Neural cell (in vitro differentiated cells): ENCODE results near the gene NXF1. TPM values are rescaled to one million over a fixed set of nuclear protein-coding genes. Genes with fewer than 3 reads are reported as not detected.
"Not testable (repeated sequence)": the region's sequence is repeated elsewhere in the genome, so short reads cannot be mapped to it uniquely, and the experiment has no call there.

Experiments used
- H2AFZ ChIP-seq: fragments of 200-600, 300-800 bp; sonication (generic), shearing (Covaris generic); 2 replicates; pipeline ENCODE4 v1.6.0; 2014; ENCODE audit warnings: low read depth, mild to moderate bottlenecking, antibody characterized with exemption, low read length, moderate library complexity
- H3F3A ChIP-seq: fragments of 200-600 bp; shearing (Covaris generic); 2 replicates; pipeline ENCODE4 v1.6.1; 2016; ENCODE audit warnings: mild to moderate bottlenecking, moderate library complexity, mixed read lengths, antibody characterized with exemption, low read length; ENCODE audit not compliant: insufficient read depth, poor library complexity, severe bottlenecking
- H3K27ac ChIP-seq: fragments of 200-600, 300-800 bp; sonication (generic), shearing (Covaris generic); 2 replicates; pipeline ENCODE4 v1.5.1; 2014; ENCODE audit warnings: mild to moderate bottlenecking, low read length, moderate library complexity
- H3K27me3 ChIP-seq: fragments of 300-800, 200-600 bp; sonication (generic), shearing (Covaris generic); 2 replicates; pipeline ENCODE4 v1.6.0; 2014; ENCODE audit warnings: mild to moderate bottlenecking, low read depth, low read length, moderate library complexity; ENCODE audit not compliant: insufficient read depth
- H3K36me3 ChIP-seq: fragments of 300-800, 200-600 bp; sonication (generic), shearing (Covaris generic); 2 replicates; pipeline ENCODE4 v1.5.1; 2014; ENCODE audit warnings: mild to moderate bottlenecking, antibody characterized with exemption, low read length, moderate library complexity; ENCODE audit not compliant: insufficient read depth
- H3K4me2 ChIP-seq: fragments of 300-800, 200-600 bp; sonication (generic), shearing (Covaris generic); 2 replicates; pipeline ENCODE4 v1.6.0; 2014; ENCODE audit warnings: mild to moderate bottlenecking, low read length
- H3K4me3 ChIP-seq: fragments of 300-800, 200-600 bp; sonication (generic), shearing (Covaris generic); 2 replicates; pipeline ENCODE4 v1.5.1; 2014; ENCODE audit warnings: mild to moderate bottlenecking, low read length, moderate library complexity
- H3K79me2 ChIP-seq: fragments of 200-600 bp; shearing (Covaris generic); replicated peaks from 2 replicates; pipeline ENCODE4 v1.6.0; 2014; ENCODE audit warnings: mild to moderate bottlenecking, low read length, moderate library complexity; ENCODE audit not compliant: insufficient read depth
- H3K9ac ChIP-seq: fragments of 300-800, 200-600 bp; sonication (generic), shearing (Covaris generic); 2 replicates; pipeline ENCODE4 v1.6.1; 2016; ENCODE audit warnings: mild to moderate bottlenecking, low read length, mixed read lengths
- H3K9me2 ChIP-seq: fragments of 200-600 bp; shearing (Covaris generic); 2 replicates; pipeline ENCODE4 v1.6.1; 2016; ENCODE audit warnings: mild to moderate bottlenecking, low read length, mixed read lengths; ENCODE audit not compliant: insufficient read depth
- H3K9me3 ChIP-seq: fragments of 200-600, 300-800 bp; sonication (generic), shearing (Covaris generic); 2 replicates; pipeline ENCODE4 v1.6.1; 2016; ENCODE audit warnings: mild to moderate bottlenecking, mixed run types, low read length, moderate library complexity, mixed read lengths
- H4K20me1 ChIP-seq: fragments of 200-600 bp; shearing (Covaris generic); 2 replicates; pipeline ENCODE4 v1.6.1; 2016; ENCODE audit warnings: mild to moderate bottlenecking, mixed run types; ENCODE audit not compliant: insufficient read depth
- CTCF ChIP-seq: fragments of 450-650 bp; IDR thresholded peaks from 2 replicates; pipeline ENCODE4 v1.5.1; 2014; ENCODE audit warnings: antibody characterized with exemption, mild to moderate bottlenecking, moderate library complexity; ENCODE audit not compliant: poor library complexity, severe bottlenecking
- EP300 ChIP-seq: fragments of 450-650 bp; conservative IDR thresholded peaks from 2 replicates; pipeline ENCODE4 v1.6.1; 2014; ENCODE audit warnings: antibody characterized with exemption, mild to moderate bottlenecking, moderate library complexity; ENCODE audit not compliant: poor library complexity, severe bottlenecking
- EZH2 ChIP-seq: fragments of 200-600, 300-800 bp; shearing (Covaris generic), sonication (generic); IDR thresholded peaks from 2 replicates; pipeline ENCODE4 v1.6.1; 2014; ENCODE audit warnings: antibody characterized with exemption, low read length, borderline replicate concordance, mild to moderate bottlenecking; ENCODE audit not compliant: insufficient read depth, poor library complexity, severe bottlenecking
- MXI1 ChIP-seq: fragments of 450-650 bp; conservative IDR thresholded peaks from 2 replicates; pipeline ENCODE4 v1.6.1; 2014; ENCODE audit warnings: antibody characterized with exemption, mild to moderate bottlenecking; ENCODE audit not compliant: poor library complexity, severe bottlenecking
- POLR2AphosphoS5 ChIP-seq: IDR thresholded peaks from 2 replicates; pipeline ENCODE4 v1.6.1; 2012
- RAD21 ChIP-seq: fragments of 450-650 bp; conservative IDR thresholded peaks from 2 replicates; pipeline ENCODE4 v1.6.1; 2014; ENCODE audit warnings: antibody characterized with exemption, mild to moderate bottlenecking, moderate library complexity
- SMC3 ChIP-seq: fragments of 450-650 bp; conservative IDR thresholded peaks from 2 replicates; pipeline ENCODE4 v1.6.1; 2014; ENCODE audit warnings: antibody characterized with exemption, mild to moderate bottlenecking, moderate library complexity; ENCODE audit not compliant: poor library complexity
- polyA plus RNA-seq: library from polyadenylated mRNA; depleted of rRNA; stranded (reverse); fragments of >200 nt; gene quantifications from 2 replicates; pipeline ENCODE4 v1.2.3, GENCODE V29; 2014

The NXF1 gene
- polyA plus RNA-seq, 1 donor from 2014 or later = 26.0 TPM

DNA sequence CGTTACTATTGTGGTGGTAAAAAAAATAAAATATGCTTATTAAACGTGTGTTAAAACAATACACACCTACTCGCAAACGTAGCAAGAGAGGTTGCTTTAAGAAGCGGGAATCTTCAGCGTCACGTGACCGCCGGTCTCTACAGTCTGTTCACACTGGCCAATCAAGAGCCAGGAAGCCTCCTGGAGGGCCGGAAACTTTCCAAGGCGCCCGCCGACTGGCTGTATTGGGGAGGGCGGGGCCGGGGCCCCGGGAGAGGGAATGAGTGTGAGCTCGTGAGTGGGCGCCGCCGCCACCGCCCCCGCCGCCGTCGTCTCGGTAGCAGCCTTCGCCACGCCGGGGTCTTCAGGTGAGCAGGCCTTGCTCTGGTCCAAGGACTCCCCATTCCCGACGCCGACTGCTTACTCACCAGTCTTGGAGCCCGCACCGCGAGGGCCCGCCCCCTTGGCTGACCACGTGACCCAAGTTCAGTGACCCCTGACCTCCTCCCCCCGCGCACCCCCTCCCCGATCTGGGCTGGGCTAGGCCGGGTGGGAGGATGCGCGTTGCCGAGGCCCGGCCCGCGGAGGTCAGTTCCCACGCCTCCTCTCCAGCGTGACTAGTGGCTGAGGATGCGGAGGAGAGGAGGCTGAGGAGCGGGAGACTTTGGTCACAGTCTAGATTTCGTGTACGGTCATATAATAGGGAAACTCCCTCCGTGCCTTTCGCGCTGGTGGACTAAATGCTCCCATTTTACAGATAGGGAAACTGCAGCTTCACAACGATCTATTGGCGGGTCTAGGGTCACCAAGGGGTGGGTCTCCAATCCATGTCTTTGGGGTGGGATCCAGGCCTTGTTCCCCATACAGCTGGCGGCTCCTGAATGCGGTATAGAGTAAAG lies 33.9 kb downstream of the NXF1 start, which contains the start of gene TAF6L:
Gene TAF6L (plus strand): TSS at position 253 of the 878 bp plus-strand sequence. CDS start 4,388 bp downstream, outside the sequence.
- peak within 1 kb of the TSS; percentile 87 for H3K4me3 ChIP-seq
- no peaks in the 10 kb centered on the region for H3K9me3 ChIP-seq
- H3K4me2 ChIP-seq = peak within 1 kb of the TSS; percentile 86
- peak within 1 kb of the TSS; percentile 85 for H3K27ac ChIP-seq
- no peaks in the 10 kb centered on the region for H3K27me3 ChIP-seq
- TF ChIP-seq POLR2AphosphoS5 (peak; percentile 77), EZH2 (no peak), SMC3 (peak; percentile 44), EP300 (peak; percentile 18), MXI1 (peak; percentile 85)
- peak within 1 kb of the TSS; percentile 61 for H2AFZ ChIP-seq
- peak within 1 kb of the TSS; percentile 73 for H3K9ac ChIP-seq
- H3K79me2 ChIP-seq = peaks cover 10% of the 10 kb centered on the region
- H4K20me1 ChIP-seq = no peaks in the 10 kb centered on the region
- H3F3A ChIP-seq = peaks cover 5% of the 10 kb centered on the region
- no peaks in the 10 kb centered on the region for H3K9me2 ChIP-seq
- H3K36me3 ChIP-seq = no peaks in the 10 kb centered on the region

- H3K9ac ChIP-seq = peak overlapping the region; percentile 73
- TF ChIP-seq CTCF (no peak), POLR2AphosphoS5 (no peak), MXI1 (no peak), SMC3 (no peak), RAD21 (no peak)
- H3F3A ChIP-seq = peaks cover 5% of the 10 kb centered on the region
- H3K4me2 ChIP-seq = peak overlapping the region; percentile 77
- no peaks in the 10 kb centered on the region for H3K36me3 ChIP-seq
- no peaks in the 10 kb centered on the region for H3K27me3 ChIP-seq
- H4K20me1 ChIP-seq = no peaks in the 10 kb centered on the region
- H3K79me2 ChIP-seq = peaks cover 10% of the 10 kb centered on the region
- H3K9me3 ChIP-seq = no peaks in the 10 kb centered on the region
- peak overlapping the region; percentile 87 for H3K4me3 ChIP-seq
- no peaks in the 10 kb centered on the region for H3K9me2 ChIP-seq
- H3K27ac ChIP-seq = peak overlapping the region; percentile 85
- peak overlapping the region; percentile 61 for H2AFZ ChIP-seq
Observed at GRCh38 chr11:62770778-62771143, 34.5 kb downstream of the NXF1 start.

DNA sequence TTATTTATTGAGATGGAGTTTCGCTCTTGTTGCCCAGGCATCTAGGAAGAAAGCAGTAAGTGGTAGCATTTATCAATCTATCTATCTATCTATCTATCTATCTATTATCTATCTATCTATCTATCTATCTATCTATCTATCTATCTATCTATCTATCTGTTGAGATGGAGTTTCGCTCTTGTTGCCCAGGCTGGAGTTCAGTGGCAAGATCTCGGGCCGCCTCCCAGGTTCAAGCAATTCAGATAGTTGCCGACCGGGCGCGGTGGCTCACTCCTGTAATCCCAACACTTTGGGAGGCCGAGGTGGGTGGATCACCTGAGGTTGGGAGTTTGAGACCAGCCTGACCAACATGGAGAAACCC lies 44.4 kb downstream of the NXF1 start:
- not testable (repeated sequence) for H3F3A ChIP-seq, H3K27me3 ChIP-seq, H3K4me2 ChIP-seq, H3K9me2 ChIP-seq, H3K9me3 ChIP-seq, H4K20me1 ChIP-seq, H3K9ac ChIP-seq, H3K36me3 ChIP-seq, H2AFZ ChIP-seq
- Histone ChIP-seq H3K4me3 (peak overlapping the region; percentile 82), H3K79me2 (peaks cover 12% of the 10 kb centered on the region), H3K27ac (peak overlapping the region; percentile 24)
